Stimulated activated CD8-positive, alpha-beta memory T cell treated with anti-CD3 and anti-CD28 coated beads, Interleukin-4, amount 100 ng/mL, for 24 hours (primary cell): Measurements from ENCODE around the gene CLEC16A.
A peak's percentile ranks its signal among the peaks of the same experiment; 100 is the strongest.

Experiments
- DNase-seq: peaks from one replicate; pipeline ENCODE4 v3.0.0-alpha.2; 2020; ENCODE audit warnings: low read depth

CLEC16A gene

DNA sequence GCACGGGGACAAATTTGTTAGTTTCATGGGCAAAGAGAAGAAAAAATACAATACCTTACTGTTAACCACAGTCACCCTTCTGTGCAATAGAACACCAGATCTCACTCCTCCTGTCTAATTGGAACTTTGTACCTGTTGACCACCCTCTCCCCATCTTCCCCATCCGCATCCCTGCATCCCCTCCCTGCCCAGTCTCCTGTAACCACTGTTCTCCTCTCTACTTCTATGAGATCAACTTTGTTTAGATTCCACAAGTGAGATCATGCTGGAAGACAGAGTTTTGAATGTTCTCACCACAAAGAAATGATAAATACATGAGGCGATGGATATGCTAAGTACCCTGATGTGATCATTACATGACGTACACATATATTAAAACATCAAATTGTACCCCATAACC, 47.7 kb downstream of the CLEC16A start:
- no peak for DNase-seq

DNA sequence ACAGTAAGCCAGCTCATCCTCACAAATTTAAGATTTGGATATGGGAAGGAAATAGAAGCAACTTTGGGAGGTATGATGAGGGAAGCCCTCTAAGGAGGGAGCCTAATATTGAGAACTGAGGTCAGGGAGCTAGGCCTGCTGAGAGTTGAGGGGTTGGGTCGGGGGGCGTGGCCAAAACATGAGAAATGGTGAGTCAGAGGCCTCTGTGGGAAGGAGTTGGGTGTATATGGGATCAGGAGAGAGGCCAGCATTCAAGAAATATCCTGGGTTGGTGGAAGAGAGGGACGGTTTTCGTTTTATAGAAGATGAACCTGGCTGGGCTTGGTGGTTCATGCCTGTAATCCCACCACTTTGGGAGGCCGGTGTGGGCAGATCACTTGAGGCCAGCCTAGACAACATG, 48.4 kb downstream of the CLEC16A start:
- DNase-seq, result no peak

DNA sequence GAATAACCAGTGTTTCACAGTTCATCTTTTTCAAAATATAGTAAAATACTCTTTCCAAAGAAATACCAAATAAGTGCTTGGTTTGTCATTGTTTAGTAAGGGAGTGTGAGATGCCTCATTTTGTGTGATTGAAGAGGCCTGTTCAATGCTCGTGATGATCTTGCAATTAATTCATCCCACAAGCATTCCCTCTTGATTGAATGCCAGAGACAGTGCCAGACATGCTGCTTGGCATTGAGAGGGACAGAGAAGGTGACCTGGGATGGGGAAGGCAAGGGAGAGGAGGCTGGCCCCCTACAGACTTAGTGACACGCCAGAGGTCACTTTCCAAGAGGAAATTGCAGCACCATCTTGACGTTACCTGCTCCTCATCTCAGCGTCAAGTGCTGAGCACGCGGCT, 49.3 kb downstream of the CLEC16A start:
- no peak for DNase-seq

DNA sequence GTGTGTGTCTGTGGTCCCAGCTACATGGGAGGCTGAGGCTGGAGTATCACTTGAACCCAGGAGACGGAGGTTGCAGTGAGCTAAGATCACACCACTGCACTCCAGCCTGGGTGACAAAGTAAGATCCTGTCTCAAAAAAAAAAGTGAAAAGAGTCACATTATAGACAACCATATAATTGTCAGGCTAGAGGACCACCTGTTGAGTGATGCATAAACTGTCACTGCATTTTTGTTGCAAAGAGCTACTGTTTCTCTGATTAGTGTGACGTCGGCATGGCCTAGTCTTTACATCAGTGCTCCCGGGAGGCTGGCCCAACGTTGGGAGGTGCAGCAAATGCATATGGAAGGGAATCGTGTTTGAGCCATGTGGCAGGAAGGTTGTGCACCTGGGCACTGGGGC, 50.2 kb downstream of the CLEC16A start:
- no peak for DNase-seq

DNA sequence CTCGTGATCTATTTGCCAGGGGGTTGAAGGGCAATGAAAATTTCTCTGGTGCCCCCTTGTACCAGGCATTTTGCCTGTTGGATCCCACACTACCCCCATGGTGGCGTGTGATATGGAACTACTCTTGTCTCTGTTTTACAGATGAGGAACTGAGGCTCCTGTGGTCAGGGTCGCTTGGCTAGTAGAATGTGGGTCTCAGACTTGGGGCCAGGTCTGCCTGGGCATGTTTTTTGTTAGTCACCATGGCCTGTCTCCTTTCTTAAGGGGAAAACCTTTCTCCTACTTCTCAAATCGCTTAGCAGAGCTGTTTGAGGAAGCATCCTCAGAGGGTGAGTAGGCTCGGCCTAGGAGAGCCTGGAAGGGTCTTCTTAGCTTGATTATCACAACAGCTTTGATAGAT, 51.2 kb downstream of the CLEC16A start:
- no peak for DNase-seq

DNA sequence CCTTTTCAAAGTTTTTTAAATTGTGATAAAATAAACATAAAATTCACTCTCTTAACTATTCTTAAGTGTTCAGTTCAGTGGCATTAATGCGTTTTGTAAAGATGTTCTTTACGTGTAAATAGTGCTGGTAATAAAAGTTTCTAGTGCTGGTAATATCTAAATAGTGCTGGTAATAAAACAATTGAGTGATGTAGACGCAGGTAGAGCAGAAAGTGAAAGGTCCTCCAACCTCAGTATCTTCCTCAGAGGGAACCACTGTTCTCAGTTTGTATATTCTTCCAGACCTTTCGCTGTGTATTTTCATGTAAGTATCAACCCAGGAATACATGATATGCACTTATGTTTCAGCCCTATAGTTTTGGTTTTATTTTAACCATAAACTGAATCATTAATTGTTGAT, 53.1 kb downstream of the CLEC16A start:
- DNase-seq, result no peak

DNA sequence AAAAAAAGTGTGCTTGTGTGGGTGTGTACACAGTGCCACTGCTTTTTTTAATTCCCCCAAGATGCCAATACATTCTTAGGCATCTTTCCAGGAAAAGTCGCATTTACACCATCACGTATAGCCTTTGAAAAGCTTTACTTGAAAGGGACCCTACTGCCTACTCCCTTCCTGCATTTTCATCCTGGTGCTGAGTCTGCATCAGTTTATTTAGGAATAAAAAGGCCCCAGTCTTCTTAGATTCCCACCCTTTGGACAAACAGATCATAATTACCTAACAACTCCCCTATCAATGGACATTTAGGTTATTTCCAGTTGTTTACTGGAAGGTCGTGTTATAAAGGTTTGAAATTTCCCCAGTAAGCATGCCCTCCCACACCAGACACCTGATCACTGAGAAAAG, 54.9 kb downstream of the CLEC16A start:
- DNase-seq, result no peak

DNA sequence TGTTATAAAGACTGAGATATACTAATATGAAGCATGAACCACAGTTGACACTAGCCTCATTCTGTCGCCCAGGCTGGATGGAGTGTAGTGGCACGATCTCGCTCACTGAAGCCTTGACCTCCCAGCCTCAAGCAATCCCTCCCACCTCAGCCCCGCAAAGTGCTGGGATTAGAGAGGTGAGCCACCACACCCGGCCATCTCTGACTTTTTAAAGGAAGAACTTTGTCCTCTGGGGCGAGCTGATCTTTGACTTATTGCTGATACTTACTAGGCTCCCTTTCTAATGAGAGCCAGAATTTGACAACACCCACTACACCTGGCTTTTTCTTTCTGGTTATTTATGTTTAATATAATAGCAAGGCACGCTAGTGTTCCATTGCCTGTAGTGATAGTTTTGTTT, 57.2 kb downstream of the CLEC16A start:
- no peak for DNase-seq

DNA sequence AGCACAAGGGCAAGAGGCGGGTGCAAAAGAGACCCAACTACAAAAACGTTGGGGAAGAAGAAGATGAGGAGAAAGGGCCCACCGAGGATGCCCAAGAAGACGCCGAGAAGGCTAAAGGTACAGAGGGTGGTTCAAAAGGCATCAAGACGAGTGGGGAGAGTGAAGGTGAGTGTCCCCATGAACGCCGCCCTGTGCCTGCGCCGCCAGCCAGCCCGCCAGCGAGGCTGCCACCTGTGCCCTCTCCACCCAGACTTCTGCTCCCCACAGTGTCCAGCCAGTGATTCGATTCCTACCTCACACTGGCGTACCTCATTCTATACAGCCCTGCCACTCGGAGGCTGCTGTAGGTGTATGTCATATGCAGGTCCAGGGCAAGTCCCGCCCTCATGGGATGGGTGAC, 58.8 kb downstream of the CLEC16A start:
- no peak for DNase-seq

DNA sequence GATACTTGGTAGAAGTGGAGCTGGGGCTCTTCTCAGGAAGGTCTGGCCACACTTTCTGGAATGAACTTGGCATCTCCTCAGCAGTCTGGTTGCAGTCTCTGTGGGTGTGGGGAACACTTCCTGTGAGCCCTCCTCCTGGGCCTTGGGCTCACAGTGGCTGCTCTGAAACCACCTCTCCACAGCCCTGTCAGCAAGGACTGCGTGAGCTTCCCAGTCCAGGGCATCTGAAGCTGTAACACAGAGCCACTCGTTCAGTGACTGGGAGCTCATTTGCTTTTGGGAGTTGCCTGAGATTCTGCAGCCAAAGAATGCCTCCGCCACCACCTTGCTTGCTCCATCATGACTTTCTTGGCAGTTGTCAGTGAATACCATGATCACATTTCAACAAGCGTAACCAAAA, 60.0 kb downstream of the CLEC16A start:
- no peak for DNase-seq

DNA sequence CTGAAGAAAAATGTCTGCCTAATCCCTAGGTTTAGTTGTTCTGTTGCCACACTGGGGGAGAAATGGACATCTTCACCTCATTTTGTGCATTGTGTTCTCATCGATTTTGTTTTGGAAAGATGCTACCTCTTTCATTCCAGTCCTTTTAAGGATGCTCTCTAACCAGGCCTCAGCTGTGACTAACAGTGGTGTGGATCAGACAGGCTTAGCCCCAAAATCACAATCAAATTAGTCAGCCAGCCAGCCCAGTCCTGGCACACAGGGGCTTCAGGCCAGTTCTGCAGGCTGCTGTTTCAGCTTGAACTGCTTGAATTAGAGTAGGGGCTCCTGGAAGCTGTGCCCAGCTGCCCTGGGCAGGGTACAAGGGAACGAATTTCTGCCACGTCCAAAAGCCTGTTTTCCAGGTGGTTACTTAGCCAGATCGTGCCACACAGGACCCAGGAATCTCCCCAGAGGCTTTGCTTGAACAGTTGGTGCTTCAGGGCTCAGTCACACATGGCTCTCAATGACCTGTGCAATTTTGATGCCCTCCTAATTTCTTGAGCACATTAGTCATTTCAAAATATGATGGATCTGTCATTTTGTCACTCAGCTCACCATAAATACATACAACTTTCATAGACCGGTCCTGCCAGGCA, 60.7 kb downstream of the CLEC16A start:
- no peak for DNase-seq

DNA sequence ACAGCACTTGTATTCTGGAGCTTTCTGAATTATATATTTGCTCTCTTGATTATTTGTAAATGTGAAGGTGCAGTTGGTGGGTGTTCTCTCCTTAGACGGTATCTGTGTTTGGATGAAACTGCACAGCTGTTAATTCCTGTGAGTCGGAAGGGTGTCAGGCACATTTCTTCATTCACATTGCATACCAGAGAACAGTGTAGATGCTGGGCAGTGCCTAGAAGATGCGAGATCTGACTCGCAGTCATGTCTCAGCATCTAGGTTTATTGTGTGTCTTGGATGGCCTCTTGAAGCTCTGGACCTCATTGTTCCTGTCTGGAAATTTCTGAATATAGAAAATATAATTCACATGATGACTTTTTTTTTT, 61.2 kb downstream of the CLEC16A start:
- DNase-seq, result no peak

DNA sequence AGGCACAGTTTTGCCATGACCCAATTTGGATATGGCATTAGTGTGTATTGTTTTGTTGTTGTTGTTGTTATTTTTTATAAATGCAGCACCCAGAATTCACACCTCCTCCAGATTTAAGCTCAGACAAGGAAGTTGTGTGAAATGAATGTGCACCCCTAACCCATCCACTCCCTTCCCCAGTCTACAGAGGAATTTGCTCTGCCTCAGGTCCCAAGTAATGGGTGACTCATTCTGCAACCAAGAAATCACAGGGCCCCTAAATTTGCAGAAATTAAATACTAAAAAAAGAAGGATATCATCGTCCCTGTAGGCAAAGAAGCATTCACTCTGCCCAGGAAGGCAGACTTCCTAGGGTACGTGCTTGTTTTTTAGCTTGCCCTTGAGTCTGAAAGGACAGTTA, 62.3 kb downstream of the CLEC16A start:
- DNase-seq, result no peak

DNA sequence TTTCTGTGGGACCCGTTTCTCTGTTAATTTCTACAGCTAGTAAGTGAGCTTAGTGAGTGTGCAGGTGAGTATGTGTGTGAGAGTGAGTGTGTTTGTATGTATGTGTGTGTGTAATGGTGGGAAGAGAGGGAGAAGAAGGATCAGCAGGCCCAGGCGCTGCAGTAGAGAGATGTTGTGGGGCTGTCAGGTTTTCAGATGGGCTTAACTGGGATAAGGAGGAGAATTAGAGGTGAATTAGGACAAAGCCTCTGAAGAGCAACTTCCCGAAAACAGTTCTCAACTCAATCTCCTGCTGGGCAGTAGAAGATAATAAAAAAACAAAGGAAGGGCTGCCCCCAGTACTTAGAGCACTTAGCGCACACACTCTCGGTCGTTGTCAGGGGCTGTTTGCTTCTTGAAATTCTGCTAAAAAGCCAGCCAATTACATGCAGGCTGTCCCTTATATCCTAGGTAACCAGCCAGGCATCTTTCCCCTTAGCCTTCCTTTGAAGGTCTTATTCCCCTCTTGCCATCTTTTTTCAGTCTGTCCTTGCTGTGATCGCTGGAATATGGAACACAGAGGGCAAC, 63.4 kb downstream of the CLEC16A start:
- DNase-seq, result no peak

DNA sequence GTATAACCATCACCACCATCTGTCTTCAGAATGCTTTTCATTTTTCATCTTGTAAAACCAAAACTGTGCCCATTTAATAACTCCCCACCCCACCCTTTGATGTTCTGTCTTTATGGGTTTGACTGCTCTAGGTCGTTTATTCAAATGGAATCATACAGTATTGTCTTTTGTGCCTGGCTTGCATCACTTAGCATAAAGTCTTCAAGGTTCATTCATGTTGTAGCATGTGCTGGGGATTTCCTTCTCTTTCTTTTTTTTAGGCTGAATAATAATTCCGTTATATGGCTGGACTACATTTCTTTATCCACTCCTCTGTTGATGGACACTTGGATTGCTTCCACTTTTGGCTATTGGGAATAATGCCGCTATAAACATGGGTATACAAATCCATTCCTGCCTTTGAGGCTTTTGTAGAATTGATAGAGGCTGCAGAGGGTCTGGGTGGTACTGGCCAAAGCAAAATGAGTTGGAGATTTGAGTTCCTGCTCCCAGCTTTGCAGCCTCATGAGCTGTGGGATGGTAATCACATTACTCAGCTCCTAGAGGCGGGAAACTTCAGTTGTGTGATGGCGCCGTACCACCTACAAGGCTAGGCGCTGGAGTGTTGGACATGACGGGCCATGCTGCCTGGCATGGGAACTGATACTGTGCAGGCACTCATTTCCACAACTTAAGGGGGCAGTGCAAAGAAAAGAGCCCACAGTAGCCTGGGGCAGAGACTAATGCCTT, 64.8 kb downstream of the CLEC16A start:
- DNase-seq, result no peak

DNA sequence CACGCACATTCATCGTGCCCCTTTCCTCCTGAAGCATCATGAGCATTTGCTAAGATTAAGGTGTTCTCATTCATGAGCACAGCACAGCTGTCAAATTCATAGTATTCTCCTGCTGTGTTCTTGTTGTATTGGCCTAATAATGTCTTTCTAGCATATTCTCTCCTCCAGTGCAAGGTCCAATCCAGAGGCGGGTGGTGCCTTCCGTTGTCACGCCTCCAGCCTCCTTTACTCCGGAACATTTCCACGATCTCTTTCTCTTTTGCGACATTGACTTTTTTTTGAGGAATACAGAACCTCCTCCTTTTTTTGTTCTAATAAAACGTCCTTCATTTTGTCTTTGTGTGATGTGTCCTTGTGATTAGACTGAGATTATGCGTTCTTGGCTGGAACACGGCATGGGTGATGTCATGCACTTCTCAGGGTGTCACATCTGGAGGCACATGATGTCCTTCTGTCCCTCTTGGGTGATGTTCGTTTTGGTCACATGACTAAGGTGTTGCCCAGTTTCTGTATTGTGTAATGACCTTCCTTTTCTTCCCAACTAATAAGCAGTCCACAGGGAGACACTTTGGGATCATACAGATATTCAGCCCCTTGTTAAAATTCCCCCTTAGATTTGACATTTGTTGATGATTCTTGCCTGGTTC, 66.3 kb downstream of the CLEC16A start:
- DNase-seq, result no peak

DNA sequence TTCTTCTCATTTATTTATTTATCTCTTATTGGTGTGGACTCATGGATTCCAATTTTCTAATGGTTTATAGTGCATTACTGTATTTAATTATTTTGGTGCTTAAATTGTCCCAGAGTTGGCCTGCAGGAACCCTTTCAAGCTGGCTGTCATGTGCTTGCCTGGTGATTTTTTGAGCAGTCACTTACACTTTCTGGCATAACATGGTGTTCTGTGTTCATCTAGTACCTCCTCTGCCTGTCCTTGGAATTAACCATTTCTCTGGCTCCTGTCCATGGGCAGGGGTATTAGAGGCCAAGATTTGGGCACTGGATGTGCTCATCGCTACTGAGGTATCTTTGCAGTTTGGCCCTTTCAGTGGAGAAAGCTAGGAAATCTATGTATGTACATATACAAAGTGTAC, 67.0 kb downstream of the CLEC16A start:
- DNase-seq, result no peak

DNA sequence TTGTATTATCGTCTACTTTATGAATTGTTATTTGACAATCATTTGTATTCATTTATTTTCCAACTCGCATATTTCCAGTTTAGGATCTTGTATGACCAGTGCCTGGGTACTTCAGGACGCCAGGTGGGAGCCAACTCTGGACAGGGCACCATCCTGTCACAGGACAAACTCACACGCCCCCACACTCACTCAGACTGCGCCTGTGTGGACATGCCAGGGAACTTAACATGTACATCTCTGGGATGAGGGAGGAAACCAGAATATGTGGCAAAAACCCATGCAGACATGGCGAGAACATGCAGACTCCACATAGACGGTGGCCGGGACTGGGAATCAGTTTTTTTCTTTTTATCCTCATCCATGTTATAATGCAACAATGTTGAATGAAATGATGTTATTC, 68.5 kb downstream of the CLEC16A start:
- DNase-seq, result no peak

DNA sequence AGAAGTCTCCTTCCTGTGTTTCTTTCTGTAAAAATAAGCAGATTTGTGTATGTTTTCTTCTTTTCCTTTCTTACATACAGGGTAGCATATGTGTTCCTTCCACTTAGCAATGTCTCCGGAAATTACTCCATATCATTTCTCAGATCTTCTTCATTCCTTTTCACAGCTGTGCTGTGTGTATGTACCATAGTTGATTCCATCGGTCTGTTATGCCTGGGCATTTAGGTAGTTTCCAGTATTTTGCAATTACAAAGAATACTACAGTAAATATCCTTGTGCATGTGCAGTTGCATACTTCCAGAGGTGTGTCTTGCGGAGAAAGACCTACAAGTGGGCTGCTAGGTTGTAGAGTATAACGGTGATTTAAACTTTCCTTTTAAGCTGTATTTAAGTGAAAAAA, 69.8 kb downstream of the CLEC16A start:
- no peak for DNase-seq

DNA sequence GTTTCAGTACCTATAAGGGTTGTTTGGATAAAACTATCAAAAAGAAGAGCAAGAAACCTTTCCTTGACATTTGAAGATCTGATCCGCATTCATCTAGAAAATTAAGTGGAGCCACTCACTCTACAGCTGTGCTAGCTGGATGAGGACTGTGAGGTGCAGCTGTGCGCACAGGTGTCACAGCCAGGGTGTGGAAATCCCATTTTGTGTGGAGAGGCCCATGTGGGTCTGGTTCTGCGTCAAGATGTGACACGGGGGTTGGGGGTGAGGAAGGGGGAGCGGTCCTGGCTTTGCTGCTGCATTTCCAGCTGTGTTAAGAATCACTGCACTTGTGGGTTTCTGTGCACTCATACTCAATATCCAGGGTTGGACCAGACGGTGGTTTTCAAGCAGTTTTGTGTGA, 70.7 kb downstream of the CLEC16A start:
- no peak for DNase-seq

DNA sequence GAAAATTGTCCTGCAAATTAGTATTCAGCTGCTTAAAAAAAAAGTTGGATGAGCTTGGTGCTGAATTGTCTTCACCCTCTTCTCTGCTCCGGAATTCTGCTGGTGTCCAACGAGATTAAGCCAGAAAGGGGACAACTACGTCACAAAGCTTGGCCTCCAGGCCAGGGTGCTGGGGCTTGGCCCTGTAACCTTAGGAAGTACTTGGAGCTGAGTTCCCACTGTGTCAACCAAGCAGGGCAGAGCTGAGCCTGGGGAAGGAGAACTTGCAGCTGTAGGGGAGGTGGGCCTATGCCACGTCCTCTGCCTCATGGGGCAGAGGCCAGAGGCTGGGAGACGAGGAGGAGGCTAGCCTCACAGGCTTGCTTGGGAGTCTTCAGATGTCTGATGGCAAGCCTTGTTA, 71.2 kb downstream of the CLEC16A start:
- DNase-seq, result no peak

DNA sequence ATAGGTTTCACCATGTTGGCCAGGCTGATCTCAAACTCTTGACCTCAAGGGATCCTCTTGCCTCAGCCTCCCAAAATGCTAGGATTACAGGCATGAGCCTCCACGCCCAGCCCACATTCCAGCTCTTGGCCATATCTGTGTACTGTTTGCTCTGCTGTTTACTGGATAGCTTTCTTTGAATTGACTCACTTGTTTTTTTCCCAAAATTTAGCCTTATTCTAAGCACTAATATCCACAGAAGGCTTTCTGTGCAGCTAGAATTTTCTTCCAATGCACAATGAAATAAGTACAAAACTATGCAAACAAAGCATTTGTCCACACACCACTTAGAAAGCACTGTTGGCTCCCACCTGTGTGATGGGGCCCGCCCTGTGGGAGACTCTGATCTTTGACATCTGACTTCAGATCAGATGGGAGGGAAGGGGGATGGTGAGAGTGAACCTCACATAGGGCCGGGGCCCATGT, 72.2 kb downstream of the CLEC16A start:
- no peak for DNase-seq

DNA sequence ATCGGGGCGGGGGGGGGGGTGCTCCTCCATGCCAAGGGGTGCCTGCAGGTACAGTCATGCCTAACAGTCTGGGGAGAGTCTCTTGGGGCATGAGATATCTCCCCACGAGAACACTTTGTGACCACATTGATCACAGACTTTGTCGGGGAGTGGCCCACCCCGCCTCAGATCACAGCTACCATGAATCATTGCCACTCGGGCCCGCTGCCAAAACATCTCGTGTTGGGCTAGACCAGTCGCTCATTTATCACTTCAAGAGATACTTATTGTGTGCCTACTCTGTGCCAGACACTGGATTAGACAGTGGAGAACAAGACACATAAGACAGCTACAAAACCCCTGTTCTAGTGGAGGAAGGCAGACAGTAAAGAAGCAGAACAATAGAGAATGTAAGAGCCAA, 72.6 kb downstream of the CLEC16A start:
- DNase-seq, result peak; percentile 48
